Esophagus muscularis mucosa (tissue), 3 donors: ENCODE measurements around the gene TAF5L.

ENCODE experiments used
- POLR2A ChIP-seq: fragments of 450-650 bp; IDR thresholded peaks from one replicate; pipeline ENCODE4 v1.6.1; 2017; ENCODE audit warnings: antibody characterized with exemption, moderate library complexity, mild to moderate bottlenecking, low read depth
- POLR2AphosphoS5 ChIP-seq, 2 donors: sonication (generic); formaldehyde crosslinking; IDR thresholded peaks; one replicate each; pipeline ENCODE4 v1.6.1; 2017; ENCODE audit warnings: antibody characterized with exemption in 2 of 2
- TF ChIP-seq, protein P1 (sequence below), 3 experiments: fragments of 200-600 bp in 2 of 3; fragments of 450-650 bp in 1 of 3; sonication (generic) in 2 of 3; IDR thresholded peaks; one replicate each; pipeline ENCODE4 v1.5.1; 2017 to 2019; ENCODE audit warnings: antibody characterized with exemption in 3 of 3, mild to moderate bottlenecking in 2 of 3, moderate library complexity in 1 of 3

DNA sequence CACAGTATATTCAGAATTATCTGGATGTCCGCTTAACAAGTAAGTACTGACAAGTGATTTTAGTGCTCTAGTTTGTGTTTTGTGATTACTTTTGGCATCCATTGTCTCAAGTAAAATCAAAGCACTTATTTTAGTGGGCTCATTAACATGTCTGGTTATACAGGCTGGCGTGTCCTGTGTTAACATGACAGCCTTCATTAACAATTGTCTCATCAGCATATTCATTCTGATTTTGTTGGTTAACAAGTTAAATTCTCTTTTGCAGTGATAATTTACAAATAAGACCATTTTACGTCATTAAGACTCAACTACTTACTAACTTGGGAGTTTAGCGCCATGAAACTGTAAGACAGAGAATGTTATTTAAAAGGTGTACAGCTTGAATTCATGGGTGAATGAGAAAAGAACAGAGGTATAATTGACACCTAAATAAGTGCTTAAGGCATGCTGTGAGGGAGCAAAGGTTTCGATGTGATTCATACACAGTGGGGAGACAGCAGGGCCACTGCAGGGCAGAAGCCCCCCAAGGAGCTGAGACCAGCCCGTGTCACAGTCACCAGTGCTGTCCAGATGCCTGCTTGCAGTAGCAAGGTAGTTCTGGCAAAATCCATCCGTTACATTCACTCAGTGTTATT, 22.4 kb downstream of the TAF5L start:
- TF ChIP-seq, protein P1, sequence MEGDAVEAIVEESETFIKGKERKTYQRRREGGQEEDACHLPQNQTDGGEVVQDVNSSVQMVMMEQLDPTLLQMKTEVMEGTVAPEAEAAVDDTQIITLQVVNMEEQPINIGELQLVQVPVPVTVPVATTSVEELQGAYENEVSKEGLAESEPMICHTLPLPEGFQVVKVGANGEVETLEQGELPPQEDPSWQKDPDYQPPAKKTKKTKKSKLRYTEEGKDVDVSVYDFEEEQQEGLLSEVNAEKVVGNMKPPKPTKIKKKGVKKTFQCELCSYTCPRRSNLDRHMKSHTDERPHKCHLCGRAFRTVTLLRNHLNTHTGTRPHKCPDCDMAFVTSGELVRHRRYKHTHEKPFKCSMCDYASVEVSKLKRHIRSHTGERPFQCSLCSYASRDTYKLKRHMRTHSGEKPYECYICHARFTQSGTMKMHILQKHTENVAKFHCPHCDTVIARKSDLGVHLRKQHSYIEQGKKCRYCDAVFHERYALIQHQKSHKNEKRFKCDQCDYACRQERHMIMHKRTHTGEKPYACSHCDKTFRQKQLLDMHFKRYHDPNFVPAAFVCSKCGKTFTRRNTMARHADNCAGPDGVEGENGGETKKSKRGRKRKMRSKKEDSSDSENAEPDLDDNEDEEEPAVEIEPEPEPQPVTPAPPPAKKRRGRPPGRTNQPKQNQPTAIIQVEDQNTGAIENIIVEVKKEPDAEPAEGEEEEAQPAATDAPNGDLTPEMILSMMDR (IDR thresholded peaks at IDR 0.05) = no peak
- TF ChIP-seq POLR2A (no peak), POLR2AphosphoS5 (IDR thresholded peaks at IDR 0.05) (no peak)
